GM21390 (cell line): ENCODE results near the gene MIP.
"Not testable (repeated sequence)": the region's sequence is repeated elsewhere in the genome, so short reads cannot be mapped to it uniquely, and the experiment has no call there.

Source experiments
- ATAC-seq: cut with Tn5 transposase; IDR thresholded peaks from one replicate; pipeline ENCODE4 v1.9.1; 2021; ENCODE audit not compliant: unreplicated experiment

Gene MIP

DNA sequence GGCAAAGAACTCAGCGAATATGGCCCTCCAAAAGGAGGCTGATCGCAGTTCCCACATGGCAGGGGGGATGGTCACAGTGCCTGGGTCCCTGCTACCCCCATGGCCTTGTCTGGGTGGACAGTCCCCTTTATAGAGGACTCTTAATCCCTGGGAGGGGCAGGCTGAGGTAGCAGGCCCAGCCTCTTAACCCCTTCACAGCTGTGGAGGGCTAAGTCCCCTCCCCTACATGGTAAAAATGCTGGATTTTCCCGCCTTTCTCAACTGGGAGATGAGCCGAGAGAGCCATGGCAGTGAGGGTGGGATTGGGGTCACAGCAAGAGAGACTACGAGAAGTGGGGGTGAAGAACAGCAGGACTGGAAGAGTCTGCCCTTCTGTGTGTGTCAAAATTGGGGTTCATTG is at the start of gene MIP:
Gene MIP, minus strand, starts transcription at position 101 of the 400 bp plus-strand sequence. Its CDS starts 44 bp downstream, at position 57.
- ATAC-seq = no peak

DNA sequence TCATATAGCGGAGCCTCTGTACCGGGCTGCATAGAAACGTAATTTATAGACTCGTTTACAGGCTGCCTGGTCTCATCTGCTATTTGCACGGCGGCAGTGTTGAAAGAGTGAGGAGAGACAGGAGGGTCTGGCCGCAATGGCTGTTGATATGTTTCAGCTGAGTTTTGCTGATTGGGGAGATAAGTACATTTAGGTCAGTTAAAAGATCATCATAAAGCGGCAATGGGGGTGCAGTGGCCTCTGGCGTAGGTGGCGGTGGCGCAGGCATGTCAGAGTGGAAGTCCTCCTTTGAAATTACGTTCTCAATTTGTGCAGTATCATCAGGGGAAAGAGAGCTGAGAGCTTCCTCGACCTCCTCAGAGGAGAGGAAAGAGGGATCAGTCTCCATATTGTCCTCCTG is 45.4 kb upstream of the MIP start:
- ATAC-seq = not testable (repeated sequence)

DNA sequence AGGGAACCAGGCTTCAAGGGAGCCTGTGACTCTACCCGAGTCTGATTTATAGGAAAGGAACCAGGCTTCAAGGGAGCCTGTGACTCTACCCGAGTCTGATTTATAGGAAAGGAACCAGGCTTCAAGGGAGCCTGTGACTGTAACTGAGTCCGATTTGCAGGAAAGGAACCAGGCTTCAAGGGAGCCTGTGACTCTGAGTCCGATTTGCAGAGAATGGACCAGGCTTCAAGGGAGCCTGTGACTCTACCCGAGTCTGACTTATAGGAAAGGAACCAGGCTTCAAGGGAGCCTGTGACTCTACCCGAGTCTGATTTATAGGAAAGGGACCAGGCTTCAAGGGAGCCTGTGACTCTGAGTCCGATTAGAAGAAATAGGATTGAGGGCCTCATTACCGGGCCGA is 45.0 kb upstream of the MIP start:
- ATAC-seq = not testable (repeated sequence)

DNA sequence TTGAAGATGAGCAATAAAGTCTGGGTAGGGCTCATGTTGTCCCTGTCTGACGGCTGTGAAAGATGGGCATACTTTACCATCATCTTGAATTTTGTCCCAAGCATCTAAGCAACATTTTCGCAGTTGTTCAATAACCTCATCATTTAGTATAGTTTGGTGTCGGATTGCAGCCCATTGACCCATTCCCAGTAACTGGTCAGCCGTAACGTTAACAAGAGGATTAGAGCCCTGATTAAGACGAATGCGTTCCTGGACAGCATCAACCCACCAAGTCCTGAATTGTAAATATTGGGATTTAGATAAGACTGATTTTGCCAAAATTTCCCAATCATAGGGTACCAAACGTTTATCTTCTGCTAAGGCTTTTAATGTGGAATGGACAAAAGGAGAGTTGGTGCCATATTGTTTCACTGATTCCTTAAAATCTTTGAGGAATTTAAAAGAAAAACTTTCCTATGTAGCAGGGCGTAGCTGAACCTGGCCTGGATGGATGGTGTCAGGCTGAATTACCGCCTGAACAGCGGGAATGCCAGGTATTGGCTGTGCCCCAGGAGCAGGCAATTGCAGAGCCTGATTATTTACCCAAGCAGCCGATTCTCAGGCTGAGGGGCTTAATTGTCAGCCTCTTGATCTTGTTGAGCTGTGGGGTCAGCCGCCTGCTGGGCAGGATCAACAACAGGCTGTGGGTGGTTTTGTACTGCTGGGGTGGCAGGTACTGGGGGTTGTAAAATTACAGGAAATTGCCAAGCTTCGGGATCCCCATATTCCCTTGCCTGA is 43.9 kb upstream of the MIP start:
- not testable (repeated sequence) for ATAC-seq

DNA sequence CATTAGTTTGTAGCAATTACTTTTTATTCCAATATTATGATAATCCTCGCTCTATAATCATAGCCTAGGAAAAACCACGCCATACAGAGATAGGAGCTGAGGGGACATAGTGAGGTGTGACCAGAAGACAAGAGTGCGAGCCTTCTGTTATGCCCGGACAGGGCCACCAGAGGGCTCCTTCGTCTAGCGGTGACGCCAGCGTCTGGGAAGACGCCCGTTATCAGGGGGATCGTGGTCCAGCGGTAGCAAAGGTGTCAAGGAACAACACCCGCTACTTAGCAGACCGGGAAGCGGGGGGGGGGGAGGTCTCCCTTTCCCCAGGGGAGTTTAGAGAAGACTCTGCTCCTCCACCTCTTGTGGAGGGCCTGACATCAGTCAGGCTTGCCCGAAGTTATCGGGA is 42.2 kb upstream of the MIP start:
- ATAC-seq = not testable (repeated sequence)

DNA sequence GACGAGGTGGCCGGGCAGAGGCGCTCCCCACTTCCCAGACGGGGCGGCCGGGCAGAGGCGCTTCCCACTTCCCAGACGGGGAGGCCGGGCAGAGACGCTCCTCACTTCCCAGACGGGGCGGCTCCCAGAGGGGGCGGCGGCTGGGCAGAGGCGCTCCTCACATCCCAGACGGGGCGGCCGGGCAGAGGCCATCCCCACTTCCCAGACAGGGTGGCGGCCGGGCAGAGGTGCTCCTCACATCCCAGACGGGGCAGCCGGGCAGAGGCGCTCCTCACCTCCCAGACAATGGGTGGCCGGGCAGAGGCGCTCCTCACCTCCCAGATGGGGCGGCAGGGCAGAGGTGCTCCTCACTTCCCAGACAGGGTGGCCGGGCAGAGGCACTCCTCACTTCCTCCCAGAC is 40.0 kb upstream of the MIP start:
- not testable (repeated sequence) for ATAC-seq

DNA sequence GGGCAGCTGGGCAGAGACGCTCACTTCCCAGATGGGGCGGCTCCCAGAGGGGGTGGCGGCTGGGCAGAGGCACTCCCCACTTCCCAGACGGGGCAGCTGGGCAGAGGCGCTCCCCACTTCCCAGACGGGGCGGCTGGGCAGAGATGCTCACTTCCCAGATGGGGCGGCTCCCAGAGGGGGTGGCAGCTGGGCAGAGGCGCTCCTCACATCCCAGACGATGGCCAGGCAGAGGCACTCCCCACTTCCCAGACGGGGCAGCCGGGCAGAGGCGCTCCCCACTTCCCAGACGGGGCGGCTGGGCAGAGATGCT is 39.6 kb upstream of the MIP start:
- ATAC-seq = not testable (repeated sequence)

DNA sequence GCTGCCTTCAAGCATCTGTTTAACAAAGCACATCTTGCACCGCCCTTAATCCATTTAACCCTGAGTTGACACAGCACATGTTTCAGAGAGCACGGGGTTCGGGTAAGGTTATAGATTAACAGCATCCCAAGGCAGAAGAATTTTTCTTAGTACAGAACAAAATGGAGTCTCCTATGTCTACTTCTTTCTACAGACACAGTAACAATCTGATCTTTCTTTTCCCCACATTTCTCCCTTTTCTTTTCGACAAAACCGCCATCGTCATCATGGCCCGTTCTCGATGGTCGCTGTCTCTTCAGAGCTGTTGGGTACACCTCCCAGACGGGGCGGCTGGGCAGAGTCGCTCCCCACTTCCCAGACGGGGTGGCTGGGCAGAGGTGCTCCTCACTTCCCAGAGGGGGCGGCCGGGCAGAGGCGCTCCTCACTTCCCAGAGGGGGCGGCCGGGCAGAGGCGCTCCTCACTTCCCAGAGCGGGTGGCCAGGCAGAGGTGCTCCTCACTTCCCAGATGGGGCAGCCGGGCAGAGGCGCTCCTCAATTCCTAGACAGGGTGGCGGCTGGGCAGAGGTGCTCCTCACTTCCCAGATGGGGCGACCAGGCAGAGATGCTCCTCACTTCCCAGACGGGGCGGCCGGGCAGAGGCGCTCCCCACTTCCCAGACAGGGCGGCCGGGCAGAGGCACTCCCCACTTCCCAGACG is 39.1 kb upstream of the MIP start:
- not testable (repeated sequence) for ATAC-seq

DNA sequence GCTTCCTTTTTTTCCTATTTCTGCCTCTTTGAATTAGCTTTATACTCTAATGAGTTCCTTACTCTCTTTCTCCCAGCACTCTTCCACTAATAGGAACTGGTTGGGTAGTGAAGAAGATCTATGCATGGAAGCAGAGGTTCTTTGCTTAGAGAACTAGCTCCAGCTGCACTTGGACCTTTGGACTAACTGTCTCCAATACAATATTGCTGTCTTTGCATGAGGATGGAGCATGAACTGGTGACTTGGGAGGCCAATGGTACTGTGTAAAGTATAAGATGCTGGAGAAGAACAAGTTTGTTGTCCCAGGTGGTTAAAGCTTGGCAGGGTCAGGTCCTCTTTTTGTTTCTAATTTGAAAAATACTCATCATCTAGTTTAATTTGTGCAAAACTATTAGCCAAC is 35.9 kb upstream of the MIP start:
- no peak for ATAC-seq

DNA sequence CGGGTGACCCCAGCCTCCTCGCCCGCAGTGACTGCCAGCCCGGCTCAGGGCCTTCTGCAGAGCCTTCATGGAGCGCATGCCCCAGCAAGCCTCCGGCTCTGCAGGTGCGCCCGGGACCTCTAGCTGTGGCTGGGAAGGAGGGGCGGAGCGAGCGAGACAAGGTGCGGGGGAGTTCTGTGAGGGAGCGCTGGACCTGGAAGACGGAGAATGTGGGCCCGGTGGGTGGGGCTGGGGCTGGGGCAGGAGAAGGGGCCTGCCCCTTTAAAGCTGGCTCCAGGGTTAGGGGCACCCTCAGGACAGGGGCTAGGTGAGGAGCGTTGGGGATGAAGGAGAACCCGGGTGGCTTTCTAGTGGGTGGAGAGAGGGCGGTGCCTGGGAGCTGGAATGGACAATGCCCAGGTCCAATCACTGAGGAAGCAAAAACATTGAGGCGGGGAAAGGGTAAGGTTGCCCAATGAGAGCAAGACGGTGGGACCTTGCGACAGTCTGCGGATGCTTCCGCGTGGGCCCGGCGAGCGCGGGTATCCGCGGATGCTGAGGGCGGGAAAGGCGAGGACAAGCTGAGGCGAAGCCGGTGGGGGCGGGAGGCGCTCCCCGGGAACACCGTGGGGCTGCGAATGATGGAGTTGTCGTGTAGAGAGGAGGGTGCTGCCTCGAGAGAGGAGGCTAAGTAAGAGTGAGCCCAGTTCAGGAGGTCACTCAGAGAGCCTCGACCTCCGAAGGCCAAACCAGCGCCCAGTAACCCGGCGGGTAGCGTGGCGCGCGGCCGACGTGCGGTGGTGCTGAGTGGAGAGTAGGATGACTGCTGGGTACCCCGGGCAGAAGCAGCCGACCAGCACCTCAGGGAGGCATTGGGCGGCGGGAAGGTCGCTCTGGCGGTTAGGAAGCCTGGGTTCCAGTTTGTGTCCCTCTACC is 33.8 kb upstream of the MIP start, which contains the start of gene GLS2:
Gene GLS2, minus strand, starts transcription at position 121 of the 915 bp plus-strand sequence. Its CDS starts 43 bp downstream, at position 78.
- peak; percentile 91 for ATAC-seq

DNA sequence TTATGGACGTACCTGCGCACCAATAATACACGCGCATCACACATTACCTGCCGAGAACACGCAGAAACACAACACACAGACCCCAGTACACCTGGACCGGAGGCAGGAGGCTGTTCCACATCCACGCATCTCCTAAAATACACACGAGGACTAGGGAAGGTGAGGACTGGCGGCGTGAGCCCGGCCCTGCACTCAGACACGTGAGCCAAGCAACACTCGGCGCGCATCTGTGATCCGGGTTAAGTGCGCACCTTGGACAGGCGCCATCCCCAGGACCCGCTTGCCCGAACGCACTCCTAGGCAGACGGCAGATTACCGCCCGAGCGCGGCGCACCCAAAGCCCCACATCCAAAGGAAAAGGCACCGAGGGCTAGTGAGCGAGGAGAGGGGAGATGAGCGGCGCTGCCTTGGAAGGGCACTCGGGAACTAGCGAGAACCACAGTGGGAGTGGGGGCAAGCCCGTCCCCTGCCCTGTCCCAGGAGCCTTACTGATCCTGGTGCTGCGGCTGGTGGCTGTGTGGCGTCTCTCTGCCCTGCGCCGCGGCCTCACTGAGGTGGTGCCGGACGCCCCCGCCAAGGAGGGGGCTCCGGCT is 33.1 kb upstream of the MIP start:
- ATAC-seq = no peak

DNA sequence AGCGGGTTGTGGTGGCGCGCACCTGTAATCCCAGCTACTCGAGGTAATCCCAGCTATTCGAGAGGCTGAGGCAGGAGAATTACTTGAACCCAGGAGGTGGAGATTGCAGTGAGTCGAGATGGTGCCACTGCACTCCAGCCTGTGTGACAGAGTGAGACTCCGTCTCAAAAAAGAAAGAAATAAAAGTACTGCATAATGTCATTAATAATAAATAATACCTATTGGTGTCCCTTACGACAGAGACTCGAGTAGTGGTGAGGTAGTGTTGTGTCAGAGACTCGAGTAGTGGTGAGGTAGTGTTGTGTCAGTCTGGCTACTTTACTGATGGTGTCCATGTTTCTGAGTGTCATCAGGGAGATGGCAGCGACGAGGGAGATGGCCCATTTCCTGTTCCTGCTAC is 32.2 kb upstream of the MIP start:
- ATAC-seq = no peak

DNA sequence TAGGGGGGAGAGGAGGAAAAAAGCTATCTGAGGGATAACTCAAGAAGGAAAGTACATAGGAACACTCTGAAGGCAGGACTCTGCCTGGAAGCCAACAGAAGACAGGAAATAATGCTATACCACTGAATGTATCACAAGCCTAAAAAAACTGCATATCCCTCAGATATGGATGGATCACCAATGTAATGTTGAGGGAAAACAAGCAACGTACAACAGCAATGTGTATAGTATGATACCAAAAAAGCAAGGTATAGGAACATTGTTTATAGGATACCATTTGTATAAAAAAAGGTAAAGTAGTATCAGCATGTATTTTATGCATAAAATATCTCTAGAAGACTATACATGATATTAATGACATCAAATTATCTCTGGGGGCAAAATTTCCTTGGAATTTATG is 30.1 kb upstream of the MIP start:
- ATAC-seq = no peak

DNA sequence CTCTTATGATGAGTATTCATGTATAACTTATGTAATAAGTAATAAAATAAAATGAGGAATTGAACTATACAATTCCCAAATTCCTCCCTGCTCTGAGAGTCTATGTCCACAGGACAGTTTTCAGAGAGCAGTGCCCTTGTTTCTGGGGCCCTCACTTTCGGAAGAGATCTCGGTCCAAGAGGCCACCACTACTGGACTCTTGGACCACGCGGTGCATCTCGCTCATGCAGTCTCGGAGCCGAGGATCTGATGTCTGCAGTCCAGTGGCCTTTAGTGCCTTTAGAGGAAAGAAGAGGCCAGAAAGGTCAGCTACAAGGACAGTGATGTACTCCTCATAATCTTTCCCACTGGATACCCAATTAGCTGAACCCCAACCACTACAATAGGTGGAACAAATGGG is 25.2 kb upstream of the MIP start:
- ATAC-seq = no peak

DNA sequence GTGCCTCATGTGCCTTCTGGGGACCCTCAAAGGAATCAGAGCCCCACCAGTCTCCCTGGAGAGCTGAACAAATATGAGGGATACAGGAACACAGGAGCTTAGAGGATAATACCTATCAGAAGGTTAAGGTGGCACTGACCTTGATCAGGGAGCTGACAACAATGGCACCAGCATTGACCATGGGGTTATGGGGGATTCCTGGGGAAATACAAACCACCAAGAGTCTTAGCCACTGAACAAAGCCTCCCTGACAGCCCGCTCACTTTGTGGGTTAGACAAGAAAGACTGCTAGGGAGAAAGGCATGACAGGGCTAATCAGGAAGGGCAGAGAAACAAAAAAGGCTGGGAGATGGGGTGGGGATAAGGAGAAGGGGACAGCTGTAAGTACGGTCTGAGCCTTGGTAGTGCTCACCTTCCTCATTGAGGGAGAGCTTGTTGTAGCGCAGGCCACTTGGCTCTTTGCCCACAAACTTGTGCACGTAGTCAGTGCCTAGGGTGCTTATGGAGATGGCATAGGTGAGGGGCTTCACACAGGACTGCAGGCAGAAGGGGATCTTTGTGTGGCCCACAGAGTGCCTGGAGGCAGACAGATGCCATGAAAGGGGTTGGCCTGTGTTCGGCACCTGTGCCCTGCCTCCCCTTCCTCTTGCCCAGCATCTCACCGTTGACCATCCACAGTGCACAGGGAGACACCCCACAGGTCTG is 23.2 kb upstream of the MIP start:
- no peak for ATAC-seq

DNA sequence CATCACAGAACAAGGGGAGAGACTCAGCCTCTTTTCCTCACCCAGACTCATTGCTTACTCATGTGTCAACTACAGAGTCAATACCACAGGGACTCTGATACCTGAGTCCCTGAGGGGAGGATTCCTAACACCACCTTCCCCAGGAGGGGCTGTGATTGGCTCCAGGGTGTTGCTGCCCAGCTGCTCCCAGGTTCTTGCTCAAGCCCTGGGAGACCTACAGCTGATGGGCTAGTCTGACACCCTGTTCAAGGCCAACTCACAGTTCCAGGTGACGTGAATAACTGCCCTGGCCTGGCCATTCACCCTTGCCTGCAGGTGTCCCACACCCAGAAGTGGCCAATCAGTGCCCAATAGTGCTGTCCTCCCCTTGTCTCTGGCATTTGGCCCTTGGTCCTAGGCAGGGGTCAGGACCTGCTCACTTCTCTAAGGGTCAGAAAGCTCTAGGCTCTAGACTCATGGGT is 22.5 kb upstream of the MIP start:
- no peak for ATAC-seq

DNA sequence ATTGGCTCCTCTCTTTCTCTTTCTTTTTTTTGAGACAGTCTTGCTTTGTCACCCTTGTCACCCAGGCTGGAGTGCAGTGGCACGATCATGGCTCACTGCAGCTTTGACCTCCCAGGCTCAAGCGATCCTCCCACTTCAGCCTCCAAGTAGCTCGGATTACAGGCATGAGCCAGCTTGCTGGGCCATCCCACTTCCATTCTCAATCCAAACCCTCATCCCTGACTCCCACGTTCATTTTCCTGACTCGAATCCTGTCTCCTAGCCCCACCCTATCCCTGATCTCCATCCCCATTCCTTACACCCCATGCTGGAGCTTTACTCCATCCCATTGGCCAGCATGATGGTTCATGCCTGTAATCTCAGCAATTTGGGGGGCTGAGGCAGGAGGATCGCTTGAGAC is 21.7 kb upstream of the MIP start:
- ATAC-seq = no peak

DNA sequence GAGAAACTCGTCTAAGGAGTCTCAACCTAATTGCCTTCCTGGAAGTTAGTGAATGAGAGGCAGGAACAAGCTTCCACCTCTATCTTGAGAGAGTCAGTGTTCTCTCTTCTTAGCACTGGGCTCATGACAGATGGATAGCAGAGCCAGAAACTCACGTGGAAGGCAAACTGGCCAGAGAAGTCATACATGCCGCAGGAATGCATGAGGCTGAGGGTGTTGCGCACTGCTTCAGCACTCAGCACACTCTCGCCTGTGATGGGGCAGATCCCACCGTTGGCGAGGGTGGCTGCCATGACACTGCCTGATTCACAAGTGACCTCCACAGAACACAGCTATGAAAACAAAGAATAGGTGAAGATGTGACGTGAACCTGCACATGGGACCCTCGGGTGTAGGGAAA is 19.9 kb upstream of the MIP start:
- no peak for ATAC-seq

DNA sequence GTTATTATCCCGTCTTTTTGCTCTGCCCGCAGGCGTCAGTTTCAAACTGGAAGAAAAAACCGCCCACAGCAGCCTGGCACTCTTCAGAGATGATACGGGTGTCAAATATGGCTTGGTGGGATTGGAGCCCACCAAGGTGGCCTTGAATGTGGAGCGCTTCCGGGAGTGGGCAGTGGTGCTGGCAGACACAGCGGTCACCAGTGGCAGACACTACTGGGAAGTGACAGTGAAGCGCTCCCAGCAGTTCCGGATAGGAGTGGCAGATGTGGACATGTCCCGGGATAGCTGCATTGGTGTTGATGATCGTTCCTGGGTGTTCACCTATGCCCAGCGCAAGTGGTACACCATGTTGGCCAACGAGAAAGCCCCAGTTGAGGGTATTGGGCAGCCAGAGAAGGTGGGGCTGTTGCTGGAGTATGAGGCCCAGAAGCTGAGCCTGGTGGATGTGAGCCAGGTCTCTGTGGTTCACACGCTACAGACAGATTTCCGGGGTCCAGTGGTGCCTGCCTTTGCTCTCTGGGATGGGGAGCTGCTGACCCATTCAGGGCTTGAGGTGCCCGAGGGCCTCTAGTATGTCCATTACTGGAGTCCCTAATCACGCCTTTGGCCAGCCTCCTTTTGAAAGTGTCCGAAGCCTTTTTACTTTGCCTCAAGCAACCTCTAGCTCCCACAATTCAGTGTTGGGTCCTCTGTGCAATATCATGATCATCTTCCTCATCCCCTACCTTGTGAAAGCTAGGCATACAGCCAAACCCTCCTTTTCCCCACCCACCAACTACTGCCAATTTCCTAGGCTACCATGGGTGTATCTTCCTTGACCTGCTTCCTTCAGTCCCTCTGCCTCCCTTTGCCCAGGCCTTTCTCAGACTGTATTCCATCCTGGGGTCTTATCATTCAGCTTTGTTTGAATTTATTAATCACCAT is 14.8 kb upstream of the MIP start:
- ATAC-seq = no peak
